ENCODE measurements around the gene EMX2.
"Not testable (repeated sequence)": the region's sequence is repeated elsewhere in the genome, so short reads cannot be mapped to it uniquely, and the experiment has no call there.

EMX2 gene

DNA sequence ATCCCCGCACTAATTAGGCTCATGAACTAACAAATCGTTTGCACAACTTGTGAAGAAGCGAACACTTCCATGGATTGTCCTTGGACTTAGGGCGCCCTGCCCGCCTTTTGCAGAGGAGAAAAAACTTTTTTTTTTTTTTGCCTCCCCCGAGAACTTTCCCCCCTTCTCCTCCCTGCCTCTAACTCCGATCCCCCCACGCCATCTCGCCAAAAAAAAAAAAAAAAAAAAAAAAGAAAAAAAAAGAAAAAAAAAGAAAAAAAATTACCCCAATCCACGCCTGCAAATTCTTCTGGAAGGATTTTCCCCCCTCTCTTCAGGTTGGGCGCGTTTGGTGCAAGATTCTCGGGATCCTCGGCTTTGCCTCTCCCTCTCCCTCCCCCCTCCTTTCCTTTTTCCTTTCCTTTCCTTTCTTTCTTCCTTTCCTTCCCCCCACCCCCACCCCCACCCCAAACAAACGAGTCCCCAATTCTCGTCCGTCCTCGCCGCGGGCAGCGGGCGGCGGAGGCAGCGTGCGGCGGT, at the start of gene EMX2:
TSS of gene EMX2 (plus strand) at position 41 of the 519 bp plus-strand sequence. CDS start 522 bp downstream, outside the sequence.
- no peak for DNase-seq (ENCODE audit: low read depth in 2 of 2)

DNA sequence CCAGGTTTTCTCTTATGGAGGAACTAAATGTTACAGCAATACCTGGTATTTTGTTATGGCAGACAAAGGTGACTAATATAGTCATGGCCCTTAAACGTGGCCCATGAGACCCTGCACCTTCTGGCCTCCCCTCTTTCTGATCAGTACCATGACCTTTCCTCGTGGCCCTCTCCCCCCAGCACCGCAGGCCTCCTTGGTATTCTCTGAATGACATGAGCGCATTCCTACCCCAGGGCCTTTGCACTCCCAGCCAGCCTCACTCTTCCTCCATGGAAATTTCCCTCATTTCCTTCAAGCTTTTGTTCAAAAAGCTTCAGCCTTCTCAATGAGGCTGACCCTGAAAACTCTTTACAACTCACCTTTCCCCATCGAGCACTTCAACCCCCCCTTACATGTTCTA, 46.5 kb upstream of the EMX2 start:
- no peak for DNase-seq (ENCODE audit: low read depth in 2 of 2)

DNA sequence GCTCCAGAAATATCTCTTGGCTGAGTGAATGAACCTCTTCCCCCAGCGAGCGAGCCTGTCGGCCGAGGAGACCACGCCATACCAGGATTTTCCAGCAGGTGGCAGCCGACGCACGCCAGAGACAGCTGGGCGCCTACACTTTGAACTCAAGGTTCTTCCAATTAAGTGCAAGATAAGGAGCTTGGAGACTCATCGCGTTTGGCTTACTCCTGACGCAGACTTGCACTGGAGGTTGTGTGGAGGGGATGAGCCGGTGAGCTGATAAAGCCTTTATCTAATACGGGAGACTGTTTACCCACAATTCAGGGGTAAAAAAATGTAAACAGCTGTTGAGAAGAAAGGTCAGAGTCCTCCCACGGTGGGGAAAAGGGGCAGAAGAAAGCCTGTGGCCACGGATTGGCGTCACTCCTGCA, 45.9 kb upstream of the EMX2 start:
- peak; percentile 32 to 46 for DNase-seq (ENCODE audit: low read depth in 2 of 2)

DNA sequence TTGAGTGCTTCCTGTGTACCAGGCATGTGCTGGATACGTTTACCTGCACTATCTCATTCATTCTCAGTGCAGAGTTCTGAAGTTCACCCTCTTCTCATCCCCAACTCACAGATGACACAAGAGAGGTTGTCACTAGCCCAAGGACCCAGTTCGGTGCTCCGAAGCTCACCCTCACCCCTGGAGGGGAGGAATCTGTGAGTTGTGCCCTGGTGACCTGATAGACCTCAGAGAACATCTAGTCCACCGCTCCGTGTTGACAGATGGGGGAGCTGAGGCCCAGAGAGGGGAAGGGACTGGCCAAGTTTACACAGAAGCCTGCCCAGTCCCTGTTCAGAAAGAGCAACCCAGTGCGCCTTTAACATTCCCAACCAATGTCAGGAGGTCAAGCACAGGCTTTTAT, 44.8 kb upstream of the EMX2 start:
- DNase-seq (ENCODE audit: low read depth in 2 of 2): no peak

DNA sequence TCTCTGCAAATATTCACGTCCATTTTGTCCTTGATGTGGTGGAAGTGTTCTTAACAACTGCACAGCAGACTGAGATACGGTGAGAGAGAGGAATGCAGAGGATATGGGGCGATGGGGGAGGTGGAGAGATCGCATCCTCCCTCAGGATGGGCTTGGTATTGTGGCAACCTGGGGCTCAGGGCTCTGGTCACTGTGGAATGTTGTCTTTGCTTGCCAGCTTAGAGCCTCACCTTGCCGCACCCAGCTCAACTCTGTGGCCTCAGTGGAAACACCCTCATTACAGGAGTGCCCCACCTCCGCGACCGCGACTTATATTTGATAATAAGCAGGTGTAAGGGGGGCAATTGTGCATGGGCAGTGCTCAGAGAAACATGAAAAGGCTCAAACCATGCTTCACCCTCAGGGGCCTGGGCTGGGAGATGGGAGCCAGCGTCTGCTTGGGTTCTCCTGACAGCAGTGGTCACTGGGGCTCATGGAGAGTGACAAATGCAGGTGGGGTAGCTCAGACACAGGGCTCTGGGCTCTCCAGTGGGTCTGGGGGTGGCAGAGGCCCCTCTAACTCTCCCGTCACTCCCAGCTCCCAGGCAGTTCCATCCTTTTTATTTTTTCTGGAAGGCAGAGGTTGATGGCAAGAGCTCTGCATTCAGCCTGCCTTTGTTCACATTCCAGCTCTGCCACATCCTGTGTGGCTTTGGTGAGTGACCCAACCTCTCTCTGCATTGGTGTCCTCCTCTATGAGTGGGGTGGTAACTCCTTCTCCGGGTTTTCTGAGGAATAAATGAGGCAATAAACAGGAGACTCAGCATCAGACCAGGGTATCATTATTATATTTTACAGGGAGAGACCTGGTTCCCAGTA, 43.1 kb upstream of the EMX2 start:
- no peak for DNase-seq (ENCODE audit: low read depth in 2 of 2)

DNA sequence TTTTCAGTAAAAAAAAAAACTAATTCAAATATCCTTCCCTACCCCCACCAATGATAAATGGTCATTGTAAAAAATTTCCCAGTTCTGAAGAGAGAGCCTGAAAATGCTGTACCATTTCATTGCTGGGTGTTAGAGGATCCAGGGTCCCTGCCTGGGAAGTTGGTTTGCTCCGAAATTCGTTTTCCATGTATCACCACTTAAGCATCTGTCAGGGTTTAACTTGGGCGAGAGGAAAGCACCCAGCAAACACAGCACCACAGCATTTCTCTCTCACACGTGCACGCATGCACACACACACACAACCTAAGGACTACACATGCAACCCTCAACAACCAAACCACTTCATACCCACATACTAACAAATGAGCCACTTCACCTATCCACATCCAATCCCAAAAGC, 42.1 kb upstream of the EMX2 start:
- DNase-seq (ENCODE audit: low read depth in 2 of 2): no peak

DNA sequence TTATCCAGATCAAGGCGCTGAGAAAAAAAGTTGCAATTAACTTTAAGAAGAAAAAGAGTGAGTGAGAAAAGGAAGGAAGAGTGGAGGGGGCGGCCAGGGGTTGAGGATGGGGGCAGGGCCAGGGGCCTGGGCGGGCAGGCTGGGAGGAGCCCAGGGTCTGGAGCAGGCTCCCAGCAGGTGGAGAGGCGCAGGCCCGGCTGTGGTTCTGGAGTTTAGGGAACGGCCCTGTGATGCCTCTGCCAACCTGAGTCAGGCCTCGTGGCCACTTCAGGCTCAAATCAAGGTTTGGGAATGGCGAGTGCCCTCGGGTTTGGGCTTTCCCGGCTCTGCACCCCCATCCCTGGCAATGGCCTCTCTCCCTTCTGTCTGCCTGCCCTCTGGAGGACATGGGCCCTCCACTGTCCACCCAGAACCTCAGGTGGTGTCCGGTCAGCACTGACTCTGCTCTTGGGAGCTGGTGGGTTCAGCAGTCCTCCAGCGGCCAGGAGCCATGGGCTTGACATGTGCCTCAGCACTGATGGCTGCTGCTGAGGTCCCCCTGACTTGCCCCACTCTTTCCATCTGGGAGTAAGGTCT, 41.0 kb upstream of the EMX2 start:
- DNase-seq (ENCODE audit: low read depth in 2 of 2): no peak

DNA sequence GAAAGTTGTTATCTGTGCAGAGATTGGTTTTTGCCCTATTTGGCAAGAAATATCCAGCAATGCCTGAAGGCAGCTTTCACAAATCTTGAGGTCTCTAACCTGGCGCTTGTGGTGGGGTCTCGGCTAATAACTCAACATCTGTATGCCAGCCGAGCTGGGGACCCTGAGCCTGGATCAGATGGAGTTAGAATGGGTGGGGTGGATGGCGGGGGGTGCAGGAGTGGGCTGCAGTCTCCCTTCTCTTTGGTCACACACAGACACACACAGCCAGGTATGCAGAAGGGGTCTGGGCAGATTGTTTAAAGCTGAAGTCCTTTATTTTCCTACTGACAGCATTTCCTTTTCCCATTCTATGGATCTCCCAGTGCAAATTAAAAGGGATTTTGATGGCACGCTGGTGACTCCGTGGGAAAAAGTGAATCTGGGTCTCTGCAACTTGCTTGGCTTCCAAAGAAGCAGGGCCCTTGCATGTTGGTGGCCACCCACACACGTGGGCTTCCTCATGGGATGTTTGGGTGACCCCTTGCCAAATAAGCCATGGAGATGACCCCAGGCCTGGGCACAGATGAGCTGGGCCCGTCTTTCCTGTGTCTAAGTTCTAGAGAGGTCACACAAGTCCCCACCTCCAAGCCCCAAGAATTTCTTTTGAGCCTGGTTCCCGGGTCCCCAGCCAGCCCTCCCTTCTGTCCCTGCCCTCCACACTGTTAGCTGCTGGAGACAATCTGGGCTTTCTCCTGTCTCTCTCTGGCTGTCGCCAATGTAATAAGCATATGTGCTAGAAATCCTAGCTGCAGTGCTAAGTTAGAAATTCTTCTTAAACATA, 39.9 kb upstream of the EMX2 start:
- no peak for DNase-seq (ENCODE audit: low read depth in 2 of 2)

DNA sequence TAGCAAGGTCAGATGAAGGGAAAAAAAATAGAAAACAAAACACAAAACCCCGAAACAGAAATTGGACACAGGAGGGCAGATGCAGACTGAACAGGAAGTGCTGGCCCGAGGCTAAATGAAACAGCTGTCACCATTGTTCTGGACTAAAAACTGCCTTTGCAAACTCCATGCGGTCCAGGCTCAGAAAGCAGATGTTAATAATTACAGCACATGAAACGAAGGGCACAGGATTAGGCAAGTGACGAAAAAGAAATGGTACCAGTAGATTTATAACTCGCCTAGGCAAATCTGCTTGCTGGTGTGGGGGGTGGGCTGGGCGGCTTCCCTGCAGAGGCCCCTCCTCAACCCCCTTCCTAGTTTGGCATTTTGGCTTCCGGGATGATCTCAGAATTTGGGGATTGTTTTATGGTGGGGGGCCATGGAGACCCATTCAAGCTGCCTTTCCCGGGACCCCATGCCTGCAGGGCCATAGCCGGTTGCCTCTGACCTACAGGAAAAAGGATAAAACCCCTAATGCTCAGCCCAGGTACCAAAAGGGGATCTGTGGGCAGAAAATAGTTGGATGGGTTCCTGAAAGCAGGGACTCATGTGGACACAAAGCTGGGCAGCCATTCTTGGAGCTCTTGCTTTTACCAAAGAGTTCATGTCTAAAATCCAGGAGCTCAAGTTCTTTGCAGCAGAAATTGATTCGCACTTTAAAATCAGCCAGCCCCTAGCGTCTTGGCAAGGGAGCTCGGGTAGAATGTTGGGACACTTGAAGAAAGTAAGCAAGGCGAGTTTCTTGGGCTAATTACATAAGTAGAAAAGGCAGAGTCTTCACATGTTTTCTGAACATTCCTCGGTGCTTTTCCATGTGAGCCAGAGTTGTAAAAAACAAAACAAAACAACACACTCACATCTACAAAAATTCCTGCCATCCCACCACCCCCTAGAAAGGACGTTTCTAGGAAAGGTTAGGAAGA, 39.0 kb upstream of the EMX2 start:
- no peak for DNase-seq (ENCODE audit: low read depth in 2 of 2)

DNA sequence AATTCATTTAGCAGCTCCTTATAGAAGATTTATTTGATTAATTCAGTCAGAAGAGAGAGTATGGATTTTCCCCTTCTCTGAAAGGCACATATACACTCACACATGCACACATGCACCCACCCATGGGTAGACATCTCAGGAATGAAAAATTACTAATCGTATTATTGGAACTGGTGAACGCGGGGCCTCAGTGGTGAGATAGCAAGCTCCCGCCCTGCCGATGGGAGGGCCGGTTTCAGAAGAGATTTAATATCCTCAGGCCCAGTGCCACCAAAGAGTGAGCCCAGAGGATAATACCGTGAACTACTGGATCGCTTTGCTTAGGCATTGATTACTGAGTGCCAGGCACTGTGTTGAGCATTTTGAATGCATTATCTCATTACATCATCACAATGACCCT, 38.0 kb upstream of the EMX2 start:
- DNase-seq (ENCODE audit: low read depth in 2 of 2): no peak

DNA sequence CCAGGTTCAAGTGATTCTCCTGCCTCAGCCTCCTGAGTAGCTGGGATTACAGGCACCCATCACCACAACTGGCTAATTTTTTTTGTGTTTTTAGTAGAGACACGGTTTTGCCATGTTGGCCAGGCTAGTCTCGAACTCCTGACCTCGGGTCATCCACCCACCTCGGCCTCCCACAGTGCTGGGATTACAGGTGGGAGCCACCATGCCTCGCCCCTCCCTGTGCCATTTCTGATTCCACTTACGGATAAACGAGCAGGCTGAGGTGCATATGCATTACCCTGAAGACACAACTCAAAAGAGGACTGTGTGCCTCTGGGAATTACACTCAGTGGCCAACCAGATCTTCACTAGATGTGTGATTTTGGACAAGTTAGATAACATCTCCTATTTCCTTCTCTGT, 35.5 kb upstream of the EMX2 start:
- not testable (repeated sequence) for DNase-seq (ENCODE audit: low read depth in 2 of 2)

DNA sequence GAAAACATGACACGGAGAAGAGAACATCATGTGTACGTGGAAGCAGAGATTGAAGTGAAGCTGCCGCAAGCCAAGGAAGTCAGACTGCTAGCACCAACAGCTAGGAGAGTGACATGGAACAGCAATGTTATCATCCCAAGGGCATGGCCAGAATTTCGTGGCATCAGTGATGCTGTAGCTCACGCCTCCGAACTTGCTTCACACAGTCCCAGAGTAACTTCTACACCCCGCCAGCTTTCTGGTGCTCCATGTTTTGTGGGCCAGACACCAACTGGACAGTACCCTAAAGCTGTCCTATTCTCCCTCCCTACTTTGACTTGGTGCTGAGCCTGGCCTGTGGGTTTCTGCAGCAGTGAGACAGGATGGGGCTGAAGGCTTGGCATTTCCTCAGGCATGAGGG, 33.0 kb upstream of the EMX2 start:
- DNase-seq (ENCODE audit: low read depth in 2 of 2): no peak

DNA sequence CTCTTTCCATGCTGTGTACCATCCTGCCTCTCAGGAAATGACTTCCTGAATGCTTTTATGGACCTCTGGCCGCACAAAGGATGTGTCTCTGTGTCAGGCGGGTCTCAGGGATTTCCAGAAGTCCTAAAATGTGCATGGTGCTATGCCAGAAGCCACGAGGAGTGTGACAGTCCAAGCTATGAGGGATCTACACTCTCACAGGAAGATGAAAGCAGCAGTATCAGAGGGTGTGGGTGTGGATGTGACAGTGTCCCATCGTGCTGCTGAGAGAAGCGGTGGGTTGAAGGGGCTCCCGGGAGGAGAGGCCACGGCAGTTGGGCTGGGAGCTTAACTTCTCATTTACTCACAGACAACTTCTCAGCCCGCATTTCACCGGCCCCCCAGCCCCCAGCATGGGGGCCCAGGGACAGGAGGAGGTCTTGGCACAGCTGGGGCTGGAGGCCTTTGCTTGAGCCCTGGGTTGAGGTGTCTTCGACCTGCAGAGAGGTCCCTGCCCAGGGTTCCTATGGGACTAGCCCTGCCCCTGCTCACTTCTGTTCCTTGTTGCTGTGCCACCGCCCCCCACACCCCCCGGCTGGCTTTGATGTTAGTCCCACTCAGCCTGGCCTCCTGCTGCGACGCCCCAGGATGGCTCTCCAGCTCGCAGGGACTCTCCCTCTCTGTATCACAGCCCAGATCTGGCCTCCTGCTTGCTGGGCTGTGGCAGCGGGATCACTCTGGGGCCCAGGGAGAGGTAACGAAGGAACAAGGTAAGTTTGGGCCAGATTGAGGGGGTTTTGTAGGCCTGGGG, 30.8 kb upstream of the EMX2 start:
- no peak for DNase-seq (ENCODE audit: low read depth in 2 of 2)

DNA sequence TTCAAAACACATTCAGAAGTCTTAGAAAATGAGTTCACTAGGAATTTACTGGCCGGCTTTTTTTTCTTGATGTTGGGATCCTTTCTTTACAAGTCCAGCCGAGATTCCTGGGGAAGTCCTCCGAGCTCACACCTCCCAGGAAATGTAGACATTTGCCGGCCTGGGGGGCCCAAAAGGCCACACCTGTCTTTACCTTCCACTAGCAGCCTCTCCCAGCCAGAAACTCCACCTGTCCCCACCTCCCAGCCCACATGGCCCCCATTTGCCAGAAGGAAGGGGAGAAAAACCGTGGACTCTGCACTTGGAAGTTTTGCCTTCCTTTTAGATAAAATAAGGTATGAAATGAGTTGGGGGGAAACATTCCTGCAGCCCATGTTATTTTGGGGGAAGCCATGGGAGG, 27.6 kb upstream of the EMX2 start:
- no peak for DNase-seq (ENCODE audit: low read depth in 2 of 2)

DNA sequence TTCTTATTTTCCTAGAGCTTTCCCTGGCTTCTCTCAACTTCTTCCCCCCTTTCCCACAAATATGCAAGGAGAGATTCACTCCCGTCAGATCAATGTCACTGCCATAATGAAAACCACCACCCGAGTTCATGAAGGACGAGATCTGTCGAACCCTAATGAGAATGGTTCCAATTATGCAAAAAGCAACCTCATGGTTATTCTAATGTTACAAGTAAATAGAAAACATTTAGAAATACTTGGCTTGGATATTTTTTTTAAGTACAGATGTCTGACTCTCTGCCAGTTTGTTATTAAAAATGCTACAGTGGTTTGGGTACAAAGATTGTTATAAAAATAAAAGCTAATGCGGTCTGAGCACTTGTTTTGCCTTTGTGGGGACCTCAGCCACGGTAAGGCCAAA, 25.9 kb upstream of the EMX2 start:
- no peak for DNase-seq (ENCODE audit: low read depth in 2 of 2)

DNA sequence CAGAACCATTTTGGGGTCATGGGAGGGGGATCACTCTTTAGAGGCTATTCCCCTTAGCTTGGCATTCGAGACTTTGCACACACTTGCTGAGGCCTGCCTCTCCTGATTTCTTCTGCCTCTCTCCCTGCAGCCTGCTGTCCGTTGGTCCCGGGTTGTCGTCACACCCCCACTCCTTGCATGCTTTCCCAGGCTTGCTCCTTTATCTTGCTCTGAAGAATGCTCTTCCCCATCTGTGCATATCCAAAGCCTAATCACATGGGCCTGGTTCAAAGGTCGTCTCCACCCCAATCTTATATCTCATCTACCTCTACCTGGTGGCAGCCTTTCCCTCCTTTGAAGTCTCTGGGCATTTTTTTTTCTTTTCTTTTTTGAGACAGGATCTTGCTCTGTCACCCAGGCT, 24.3 kb upstream of the EMX2 start:
- DNase-seq (ENCODE audit: low read depth in 2 of 2): no peak

DNA sequence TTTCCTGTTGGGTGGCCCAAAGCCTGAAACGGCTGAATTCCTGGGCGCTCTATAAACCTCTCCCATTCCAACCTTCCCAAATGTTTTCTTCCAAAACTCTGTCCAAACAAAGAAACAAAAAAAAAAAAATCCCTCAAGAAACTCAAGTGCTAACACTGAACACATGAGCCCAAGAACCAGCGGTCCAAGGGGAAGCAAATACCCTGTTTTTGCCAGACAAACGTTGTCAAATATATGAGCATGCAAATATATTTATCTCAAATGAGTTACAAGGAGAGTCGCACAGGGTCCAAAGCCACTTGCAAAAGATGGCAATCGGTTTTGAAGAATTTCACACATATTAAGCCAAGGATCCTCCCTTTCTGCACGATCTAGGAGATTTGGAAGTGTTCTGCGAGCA, 23.3 kb upstream of the EMX2 start:
- no peak for DNase-seq (ENCODE audit: low read depth in 2 of 2)

DNA sequence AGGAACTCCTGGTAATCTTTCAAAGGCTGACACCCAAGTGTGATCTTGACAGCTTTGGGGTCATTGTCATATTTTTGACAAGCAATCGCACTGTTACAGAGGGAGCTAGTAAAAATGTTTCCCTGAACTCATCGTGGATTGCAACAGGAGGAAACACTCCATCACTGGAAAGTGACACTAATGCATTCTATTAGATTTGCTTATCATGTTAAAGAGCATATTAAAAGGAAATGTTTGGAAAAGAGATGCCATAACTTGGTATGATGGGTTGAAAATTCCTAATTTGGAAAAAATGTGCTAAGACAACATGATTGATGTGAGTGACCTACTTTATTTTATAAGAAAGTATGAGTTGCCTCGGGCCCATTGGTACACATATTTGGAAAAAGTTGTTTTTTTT, 22.7 kb upstream of the EMX2 start:
- DNase-seq (ENCODE audit: low read depth in 2 of 2): no peak

DNA sequence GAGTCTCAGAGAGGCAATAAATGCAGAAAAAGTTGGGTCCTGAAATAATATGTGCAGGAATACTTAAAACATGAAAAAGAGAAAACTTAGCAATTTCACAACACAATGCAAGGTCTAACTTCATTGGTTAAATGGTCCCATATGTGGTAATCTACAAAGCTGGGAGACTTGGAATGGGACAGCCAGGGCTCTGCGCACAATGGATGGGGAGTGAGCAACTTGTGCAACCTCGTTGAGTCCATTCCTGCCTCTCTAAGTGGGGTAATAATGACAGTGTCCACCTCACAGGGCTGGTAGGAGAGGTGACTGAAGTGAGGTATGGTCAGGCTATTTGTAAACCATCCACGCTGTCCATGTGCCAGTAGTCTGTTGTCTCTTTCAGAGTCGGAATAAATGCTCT, 11.8 kb upstream of the EMX2 start:
- DNase-seq (ENCODE audit: low read depth in 2 of 2): no peak

DNA sequence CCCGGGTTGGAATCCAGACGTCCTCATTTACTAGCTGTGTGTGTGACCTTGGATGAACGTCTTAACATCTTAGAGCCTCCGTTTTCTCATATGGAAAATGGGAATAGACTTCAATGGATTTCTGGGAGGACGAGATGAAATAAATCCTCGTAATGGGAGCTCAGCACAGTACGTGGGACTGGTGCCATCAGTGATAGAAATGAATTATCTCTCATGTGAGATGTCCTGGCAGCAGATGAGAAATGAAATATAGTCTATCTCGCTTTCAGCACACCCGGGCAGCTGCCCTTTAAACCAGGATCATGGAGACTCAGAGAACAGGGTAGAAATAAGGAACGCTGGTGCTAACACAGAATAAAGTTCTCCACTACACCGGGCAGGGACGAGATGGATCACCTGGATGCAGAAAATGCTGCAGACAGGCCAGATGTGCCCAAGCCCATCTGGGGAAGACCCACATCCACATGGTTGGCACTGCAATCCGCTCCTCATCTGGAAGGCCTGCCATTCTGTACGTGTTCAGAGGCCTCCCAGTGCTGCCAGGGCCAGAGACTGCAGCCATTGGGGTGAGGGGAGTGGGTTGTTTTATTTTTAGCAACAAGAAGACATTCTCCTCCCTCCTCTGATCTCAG, 11.1 kb upstream of the EMX2 start:
- DNase-seq (ENCODE audit: low read depth in 2 of 2): no peak

Measured in stimulated activated CD8-positive, alpha-beta memory T cell treated with anti-CD3 and anti-CD28 coated beads, Interleukin-7, amount 100 ng/mL, for 1 hour (primary cell).